Measurements from ENCODE around the gene RICTOR. TPM values are rescaled to one million over a fixed set of nuclear protein-coding genes. Genes with fewer than 3 reads are reported as not detected.

The RICTOR gene
- total and polyA plus RNA-seq, 9 of the 15 experiments (the other 6 are each of a cell fraction or from before 2014, with no cell fraction given) = 13.9 to 46.6 (median 22.6) TPM

- 31% methylated on average over 1 of the region's 1 CpG for WGBS (ENCODE audit: insufficient coverage, low coverage, missing lambda C conversion rate)
- Histone ChIP-seq H3K4me1 (replicated peaks in 1 of 2; ENCODE audit: control insufficient read depth in 2 of 2, insufficient read depth in 2 of 2, low read length in 2 of 2) (no peaks in the 10 kb centered on the region), H2AFZ (ENCODE audit: low read depth, low read length) (no peak overlapping the region), H3K9me3 (replicated peaks; ENCODE audit: control insufficient read depth, insufficient read depth, low read depth, low read length) (no peaks in the 10 kb centered on the region), H3K27ac (ENCODE audit: extremely low read depth, low read depth, low read length) (no peak overlapping the region), H3K4me2 (ENCODE audit: insufficient read depth, low read length) (no peak overlapping the region), H3K36me3 (ENCODE audit: control insufficient read depth, insufficient read depth, low read length) (no peaks in the 10 kb centered on the region; the same call in 2 of the 3 replicates), H3K27me3 (ENCODE audit: control insufficient read depth in 2 of 2, insufficient read depth in 2 of 2, low read length in 2 of 2) (no peaks in the 10 kb centered on the region), H3K9me1 (ENCODE audit: control insufficient read depth, insufficient read depth, low read length) (no peaks in the 10 kb centered on the region), H3K9ac (ENCODE audit: insufficient read depth in 1 of 2, low read depth in 2 of 2, low read length in 2 of 2) (no peak overlapping the region), H4K20me1 (replicated peaks; ENCODE audit: control insufficient read depth, insufficient read depth, low read length) (no peaks in the 10 kb centered on the region), H3K4me3 (no peak overlapping the region), H3K79me2 (ENCODE audit: control insufficient read depth, insufficient read depth, low read length) (peaks cover 58% of the 10 kb centered on the region)
- intact Hi-C loops (cut with micrococcal nuclease) = no loop called here
- ATAC-seq (no peak), FAIRE-seq (peak; percentile 37), DNase-seq (ENCODE audit: extremely low read depth in 1 of 4, low spot score in 3 of 4) (no peak)
- CTCF ChIA-PET (ENCODE audit: low intra/inter-chr PET ratio) = no interaction called here
- BruUV-seq (replicated peaks) = no TSS peak
- POLR2A ChIA-PET = interaction anchor here (0.6 kb wide), 1 partner anchor 29 kb away, joined by 3 read pairs; no protein-coding TSS in a partner anchor
- in situ Hi-C loops (cut with MboI) = no loop called here
- TF ChIP-seq NFIC (IDR thresholded peaks at IDR 0.05) (peak; percentile 96), UBTF (IDR thresholded peaks at IDR 0.05; ENCODE audit: borderline replicate concordance in 1 of 2, low read depth in 2 of 2, low read length in 2 of 2) (no peak), ELF2 (CRISPR knock-in tag; IDR thresholded peaks at IDR 0.05) (no peak), PYGO2 (tag; IDR thresholded peaks at IDR 0.05) (no peak), MNT (conservative IDR thresholded peaks at IDR 0.05) (peak in 1 of 2 experiments; percentile 27; a peak in 1 of 4 replicates), MLX (CRISPR knock-in tag; conservative IDR thresholded peaks at IDR 0.05) (no peak), NFIX (CRISPR knock-in tag; IDR thresholded peaks at IDR 0.05; ENCODE audit: low read depth) (peak; percentile 68), E2F1 (CRISPR knock-in tag; IDR thresholded peaks at IDR 0.05) (no peak), ZBTB34 (CRISPR knock-in tag; IDR thresholded peaks at IDR 0.05) (no peak)
Observed at GRCh38 chr5:39040875-39041274, 33.3 kb downstream of the RICTOR start.
